K562 treated with DMSO at 1 percent for 24 hours (cell line): ENCODE measurements around the gene TEAD3. TPM values are rescaled to one million over a fixed set of nuclear protein-coding genes. Genes with fewer than 3 reads are reported as not detected.

Source experiments
- total RNA-seq: library from RNA; unstranded; fragments of 300-600 nt; gene quantifications from 2 replicates; pipeline ENCODE4 v1.2.3, GENCODE V29; 2022; ENCODE audit warnings: low read depth; ENCODE audit not compliant: insufficient read depth

The TEAD3 gene
- total RNA-seq = 12.7 and 14.0 TPM in 2 replicates

DNA sequence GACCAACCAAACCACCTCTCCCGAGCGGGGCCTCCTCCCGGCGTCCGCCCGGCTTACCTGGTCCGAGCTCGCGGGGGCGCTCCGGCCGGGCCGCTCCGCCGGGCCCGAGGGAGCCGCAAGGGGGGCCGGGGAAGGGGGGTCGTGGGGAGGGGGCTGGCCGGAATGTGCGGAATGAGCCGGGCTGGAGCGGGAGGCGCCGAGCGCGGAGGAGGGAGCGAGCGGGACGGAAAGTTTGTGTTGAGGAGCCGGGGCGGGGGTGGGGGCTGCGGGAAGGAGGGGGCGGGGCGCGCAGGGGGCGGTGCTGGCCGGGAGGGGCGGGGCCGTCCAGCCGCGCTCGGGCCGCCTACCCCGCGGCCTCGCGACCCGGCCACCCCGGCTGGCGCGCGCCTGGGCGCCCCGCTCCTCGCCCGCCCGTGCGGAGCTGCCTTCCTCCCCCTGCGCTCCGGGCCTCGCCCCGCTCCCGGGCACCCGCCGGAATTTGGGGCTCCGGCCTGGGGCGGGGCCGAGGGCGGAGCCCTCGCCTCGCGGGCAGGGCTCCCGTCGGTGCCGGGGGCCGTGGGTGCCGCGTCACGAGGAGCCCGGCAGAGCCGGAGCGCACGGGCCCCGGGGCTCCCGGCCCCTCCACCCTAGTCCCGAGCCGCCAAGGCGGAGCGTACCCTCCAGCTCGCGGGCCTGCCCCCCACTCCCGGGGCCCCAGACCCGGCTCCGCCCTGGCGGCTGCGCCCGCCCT, at the start of gene TEAD3:
TEAD3 (minus strand) TSS at position 239 of the 730 bp plus-strand sequence.

DNA sequence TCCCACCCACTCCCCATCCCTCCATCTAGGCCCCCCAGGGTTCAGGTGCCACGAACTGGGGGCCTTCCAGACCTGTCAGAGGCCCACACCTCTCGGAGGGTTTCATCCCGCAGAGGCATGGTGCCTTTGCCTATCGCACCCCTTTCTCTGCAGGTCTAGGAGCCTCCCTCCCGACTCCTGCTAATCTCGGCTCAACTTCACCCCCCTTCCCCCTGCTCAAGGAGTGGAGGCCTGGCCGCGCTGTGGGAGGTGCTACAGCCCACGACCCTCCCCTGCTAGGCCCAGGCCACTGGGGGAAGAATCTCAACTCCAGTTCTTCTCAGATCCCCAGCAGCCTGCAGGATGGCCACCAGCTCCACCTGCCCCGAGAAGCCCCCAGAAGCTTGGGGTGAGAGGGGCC, 15.9 kb upstream of the TEAD3 start, which contains the start of gene TULP1:
TULP1 (minus strand) TSS at position 157 of the 400 bp plus-strand sequence; CDS start at position 119, 38 bp downstream.

DNA sequence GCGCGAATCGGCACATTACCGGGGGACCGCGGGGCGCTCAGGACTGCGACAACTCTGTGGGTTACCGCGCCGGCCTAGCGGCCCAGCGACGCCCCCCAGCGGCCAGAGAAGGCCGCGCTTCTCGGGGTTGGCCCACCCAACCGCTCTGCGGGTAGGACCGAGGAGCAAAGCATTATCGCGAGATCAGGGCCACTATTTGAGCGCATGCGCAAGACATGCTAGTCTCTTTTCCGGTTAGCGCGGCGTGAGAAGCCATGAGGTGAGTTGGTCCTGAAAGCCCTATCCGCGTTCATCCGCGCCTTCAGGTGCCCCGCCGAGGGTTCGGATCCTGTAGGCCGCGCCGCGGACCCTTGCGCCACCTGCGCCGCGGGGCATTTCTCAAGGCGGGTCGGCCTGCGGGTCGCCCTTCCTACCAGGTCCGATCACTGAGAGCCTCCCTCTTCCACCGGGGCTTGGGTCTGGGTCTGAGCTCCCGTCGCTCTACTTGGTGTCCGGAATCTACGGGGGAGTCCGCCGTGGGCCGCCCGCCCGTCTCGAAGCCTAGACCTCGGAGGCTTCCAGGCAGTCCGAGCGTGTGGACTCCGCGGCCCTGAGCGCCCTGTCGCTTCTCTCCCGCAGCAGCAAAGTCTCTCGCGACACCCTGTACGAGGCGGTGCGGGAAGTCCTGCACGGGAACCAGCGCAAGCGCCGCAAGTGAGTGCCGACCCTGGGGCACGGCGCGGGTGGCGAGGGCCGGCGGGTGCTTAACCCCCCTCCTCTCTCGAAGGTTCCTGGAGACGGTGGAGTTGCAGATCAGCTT, 28.5 kb downstream of the TEAD3 start, which contains the start of gene RPL10A:
RPL10A (plus strand) TSS at position 221 of the 799 bp plus-strand sequence; CDS start at position 255, 34 bp downstream.

DNA sequence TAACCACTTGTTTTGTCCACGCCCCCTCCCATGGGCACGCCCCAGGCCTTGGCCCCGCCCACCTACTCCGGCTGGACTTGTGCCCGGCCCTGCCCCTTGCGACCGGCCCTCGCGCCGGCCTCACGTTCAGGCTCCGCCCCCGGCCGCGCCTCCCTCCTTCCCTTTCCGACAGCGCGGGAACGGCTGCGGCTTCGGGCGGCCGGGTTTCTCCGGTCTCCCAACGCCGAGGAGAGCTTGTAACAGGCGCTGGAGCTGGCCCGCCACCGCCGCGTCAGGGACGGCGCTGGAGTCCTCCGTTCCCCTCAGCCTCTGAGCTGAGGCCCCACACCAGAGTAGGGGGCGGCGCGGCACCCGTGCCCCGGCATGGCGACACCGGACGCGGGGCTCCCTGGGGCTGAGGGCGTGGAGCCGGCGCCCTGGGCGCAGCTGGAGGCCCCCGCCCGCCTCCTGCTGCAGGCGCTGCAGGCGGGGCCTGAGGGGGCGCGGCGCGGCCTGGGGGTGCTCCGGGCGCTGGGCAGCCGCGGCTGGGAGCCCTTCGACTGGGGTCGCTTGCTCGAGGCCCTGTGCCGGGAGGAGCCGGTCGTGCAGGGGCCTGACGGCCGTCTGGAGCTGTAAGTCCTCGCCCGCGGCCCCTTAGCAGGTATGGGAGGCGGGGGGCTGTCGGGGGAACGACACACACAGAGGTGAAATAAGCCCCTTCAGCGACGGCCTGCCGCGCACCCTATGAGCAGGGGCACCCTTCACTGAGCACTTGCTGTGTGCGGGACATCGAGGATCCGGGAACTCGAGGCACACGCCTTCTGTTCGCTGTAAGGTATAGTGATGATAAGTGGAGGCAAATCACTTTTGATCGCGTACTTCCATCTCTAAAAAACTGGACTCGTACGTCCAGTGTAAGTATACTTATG, 44.4 kb downstream of the TEAD3 start, which contains the start of gene FANCE:
FANCE (plus strand) TSS at position 156 of the 908 bp plus-strand sequence; CDS start at position 364, 208 bp downstream.

Other genes with a start within 250 kb of the TEAD3 start
- 31.7 and 35.5 TPM in 2 replicates for gene ZNF76, start 237.3 kb downstream of the TEAD3 start, total RNA-seq
- gene DEF6, start 199.3 kb downstream of the TEAD3 start, total RNA-seq = 47.6 and 48.6 TPM in 2 replicates
- gene PPARD, start 154.5 kb downstream of the TEAD3 start, total RNA-seq = 59.8 and 65.3 TPM in 2 replicates
- 14.6 and 16.8 TPM in 2 replicates for gene FANCE, start 44.7 kb downstream of the TEAD3 start, total RNA-seq
- 2,768 and 2,840 TPM in 2 replicates for gene RPL10A, start 28.7 kb downstream of the TEAD3 start, total RNA-seq
- gene TULP1, start 15.8 kb upstream of the TEAD3 start, total RNA-seq = not detected in 2 replicates
- gene FKBP5, start 191.8 kb upstream of the TEAD3 start, total RNA-seq = 31.2 and 37.0 TPM in 2 replicates
- gene ARMC12, start 240.0 kb upstream of the TEAD3 start, total RNA-seq = 0.36 and 0.59 TPM in 2 replicates